GM19238 (cell line): ENCODE data around the gene ZNF334.

Source experiments
- DNase-seq: peaks from one replicate; pipeline ENCODE4 v3.0.0; 2011; ENCODE audit warnings: low spot score; ENCODE audit not compliant: insufficient read length

The ZNF334 gene

DNA sequence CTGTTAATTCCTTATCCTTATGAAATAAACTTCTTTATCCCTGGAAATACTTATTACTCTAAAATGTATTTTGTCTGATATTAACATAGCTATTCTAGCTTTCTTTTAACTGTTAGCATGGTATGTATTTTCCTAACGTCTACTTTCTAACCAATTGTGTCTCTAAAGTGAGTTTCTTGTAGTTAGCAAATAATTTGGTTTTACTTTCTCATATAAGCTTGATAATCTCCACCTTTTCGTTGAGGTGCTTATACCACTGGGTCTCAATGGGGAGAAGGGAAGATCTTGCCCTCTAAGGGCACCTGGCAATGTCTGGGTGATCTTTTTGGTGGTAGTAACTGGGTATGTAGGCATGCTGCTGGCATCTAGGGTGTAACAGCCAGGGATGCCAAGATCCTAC, 25.7 kb downstream of the ZNF334 start:
- no peak for DNase-seq

DNA sequence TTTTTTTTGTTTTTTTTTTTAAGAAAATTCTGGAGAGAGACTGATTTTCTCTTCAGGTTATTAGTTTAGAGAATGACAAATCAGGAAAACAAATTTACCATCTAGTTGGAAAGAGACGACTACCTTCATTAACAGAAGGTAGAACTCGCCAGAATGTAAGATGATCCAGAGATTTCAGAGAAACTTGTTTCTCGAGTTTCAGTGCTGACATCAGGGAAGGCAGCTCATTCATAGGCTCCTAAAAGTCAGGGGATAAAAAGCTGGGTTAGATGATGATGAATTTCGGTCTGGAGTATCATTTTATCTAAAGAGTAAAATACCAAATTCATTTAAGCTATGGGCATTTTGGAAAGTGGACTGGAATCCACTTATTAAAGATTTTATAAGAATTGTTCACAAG, 27.9 kb downstream of the ZNF334 start:
- no peak for DNase-seq

DNA sequence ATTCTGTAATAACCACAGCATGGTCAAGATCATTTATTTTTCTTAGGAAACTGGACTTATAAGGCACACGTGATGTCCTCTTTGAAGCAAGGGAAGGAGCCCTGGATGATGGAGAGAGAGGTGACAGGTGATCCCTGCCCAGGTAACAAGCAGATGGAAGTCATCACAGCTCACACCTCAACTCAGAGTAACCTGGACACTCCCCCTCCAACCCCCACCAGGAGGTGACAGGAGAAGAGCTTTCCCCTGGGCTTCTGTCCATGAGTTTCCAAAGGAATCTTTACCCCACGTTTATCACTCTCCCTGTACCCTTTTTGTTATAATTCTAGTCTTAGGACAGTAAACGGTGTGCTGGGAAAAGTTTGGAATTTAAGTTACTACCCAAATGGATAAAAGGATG, 28.4 kb downstream of the ZNF334 start:
- no peak for DNase-seq

DNA sequence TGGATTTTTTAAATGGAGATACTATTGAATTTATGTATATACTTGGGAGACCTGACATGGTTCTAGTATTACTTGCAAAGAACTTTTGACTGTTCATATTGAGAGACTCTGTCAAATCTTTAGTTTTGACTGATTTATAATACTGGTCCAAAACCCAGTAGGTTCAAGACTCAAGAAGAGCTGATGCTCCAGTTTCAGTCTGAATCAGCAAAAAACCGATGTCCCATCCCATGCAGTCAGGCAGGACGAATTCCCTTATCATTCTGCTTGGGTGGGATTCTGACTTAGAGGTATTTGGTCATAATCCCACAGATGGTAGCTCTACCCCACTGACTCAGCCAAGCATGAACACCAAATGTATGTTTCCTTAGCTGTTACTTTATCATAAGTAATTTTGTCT, 29.5 kb downstream of the ZNF334 start:
- no peak for DNase-seq

DNA sequence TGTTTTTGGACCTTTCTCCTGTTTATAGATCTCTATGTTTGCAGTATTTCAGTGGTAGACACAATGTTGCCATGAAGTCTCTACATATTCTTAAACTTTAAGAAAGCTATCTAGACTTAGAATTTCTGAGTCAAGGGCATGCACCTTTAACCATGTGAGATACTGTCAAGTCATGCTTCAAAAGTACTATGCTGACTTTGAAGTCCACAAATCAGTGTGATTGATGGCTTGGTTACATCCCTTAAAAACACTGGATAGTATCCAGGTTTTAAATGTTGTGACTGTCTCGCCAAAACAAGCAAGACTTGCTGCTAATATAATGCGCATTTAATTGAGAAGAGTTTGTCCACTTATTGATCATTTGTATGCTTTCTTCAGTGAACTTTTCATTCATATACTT, 30.5 kb downstream of the ZNF334 start:
- DNase-seq = no peak

DNA sequence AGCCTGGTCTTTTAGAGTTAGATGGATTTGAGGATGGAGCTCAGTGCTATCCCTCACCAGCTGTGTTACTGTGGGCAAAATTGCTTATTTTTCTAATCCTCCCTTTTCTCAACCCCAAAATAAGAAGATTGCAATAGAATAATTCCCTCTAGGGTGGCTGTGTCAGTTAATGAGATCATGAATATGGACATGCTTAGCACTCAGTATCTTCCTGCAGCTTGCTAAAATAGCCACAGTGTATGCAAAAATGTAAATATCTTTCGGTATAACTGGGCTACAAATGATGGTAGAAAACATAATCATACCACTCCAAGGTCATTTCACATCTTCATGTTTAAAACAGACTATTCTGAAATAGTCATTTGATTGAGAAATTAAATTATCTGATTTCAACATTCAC, 35.7 kb downstream of the ZNF334 start:
- no peak for DNase-seq

DNA sequence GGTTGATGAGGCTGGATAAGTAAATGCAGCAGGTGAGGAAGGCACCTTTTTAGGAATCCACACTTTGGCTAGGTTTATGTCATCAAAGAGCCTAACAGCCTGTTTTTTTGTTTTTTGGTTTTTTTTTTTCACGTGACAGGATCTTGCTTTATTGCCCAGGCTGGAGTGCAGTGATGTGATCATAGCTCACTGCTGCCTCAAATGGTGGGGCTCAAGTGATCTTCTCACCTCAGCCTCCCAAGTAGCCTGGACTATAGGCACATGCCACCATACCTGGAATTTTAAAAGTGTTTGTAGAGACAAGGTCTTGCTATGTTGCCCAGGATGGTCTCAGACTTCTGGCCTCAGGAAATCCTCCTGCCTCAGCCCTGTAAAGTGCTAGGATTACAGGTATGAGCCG, 36.1 kb downstream of the ZNF334 start:
- no peak for DNase-seq

DNA sequence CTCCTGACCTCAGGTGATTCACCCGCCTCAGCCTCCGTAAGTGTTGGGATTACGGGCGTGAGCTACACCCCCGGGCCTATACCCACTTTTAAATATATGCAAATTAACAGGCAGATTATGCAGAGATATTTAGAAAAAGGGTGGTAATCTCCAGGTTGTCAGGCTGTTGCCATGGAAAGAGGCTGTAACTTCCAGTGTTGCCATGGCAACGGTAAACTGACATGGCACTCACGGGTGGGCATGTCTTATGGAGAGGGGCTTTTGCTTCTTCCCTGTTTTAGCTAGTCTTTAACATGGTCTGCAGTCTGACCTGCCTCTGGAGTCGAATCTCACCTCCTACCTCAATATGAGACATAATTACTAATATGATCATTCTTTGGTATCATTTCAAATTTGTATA, 44.9 kb downstream of the ZNF334 start:
- DNase-seq = no peak

DNA sequence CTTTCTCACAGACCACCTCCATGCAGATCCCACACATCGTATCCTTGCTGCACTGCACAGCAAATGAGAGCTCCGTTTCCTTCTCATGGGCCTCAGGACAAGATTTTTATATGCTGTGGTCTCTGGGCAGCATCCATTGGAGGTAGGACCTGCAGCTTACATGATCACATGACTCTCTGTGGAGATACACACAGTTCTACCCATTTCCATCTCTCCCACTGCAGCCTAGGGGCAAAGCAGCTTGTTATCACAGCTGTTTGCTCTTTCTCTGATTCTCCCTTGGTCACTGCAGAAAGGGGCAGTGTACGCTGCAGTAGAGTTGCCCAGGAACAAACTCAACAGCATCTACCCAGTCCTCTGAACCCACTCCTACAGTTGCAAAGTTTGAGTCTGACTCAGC, 48.9 kb downstream of the ZNF334 start:
- no peak for DNase-seq

DNA sequence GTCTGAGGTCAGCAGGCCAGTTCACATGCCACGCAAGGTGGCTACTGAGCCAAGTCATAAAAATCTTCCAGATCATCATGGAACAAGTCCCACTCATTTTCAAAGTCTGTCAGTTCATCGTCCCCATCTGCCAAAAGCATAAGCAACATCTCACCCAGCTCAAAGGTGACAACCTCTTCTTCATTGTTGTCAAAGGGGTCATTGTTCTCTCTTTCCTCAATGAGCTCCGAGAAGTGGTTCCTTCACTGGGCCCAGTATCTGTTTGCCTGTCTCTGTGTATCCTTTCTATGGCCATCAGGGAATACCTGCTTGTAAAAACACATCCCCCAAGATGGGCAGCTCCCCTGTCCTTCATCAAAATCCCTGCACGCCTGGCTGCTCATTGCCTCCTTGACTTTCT, 49.5 kb downstream of the ZNF334 start:
- DNase-seq = no peak

DNA sequence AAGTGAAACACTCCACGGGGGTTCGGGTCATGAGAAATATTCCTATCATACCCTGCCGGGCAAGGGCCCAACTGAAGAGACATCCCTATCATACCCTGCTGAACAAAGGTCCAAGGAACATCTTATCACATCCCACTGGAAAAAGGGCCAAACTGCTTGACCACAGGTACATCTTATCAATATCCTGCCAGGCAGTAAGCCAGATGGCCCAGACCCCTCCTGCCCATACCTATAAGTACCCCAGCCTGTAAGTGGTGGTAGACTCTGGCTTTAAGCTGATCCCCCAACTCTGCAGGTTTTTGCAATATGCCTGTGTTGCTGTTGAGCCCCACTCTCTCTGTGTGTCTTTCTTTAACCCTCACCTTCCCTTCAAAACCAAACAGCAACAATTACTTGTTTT, 51.6 kb downstream of the ZNF334 start:
- DNase-seq = no peak

DNA sequence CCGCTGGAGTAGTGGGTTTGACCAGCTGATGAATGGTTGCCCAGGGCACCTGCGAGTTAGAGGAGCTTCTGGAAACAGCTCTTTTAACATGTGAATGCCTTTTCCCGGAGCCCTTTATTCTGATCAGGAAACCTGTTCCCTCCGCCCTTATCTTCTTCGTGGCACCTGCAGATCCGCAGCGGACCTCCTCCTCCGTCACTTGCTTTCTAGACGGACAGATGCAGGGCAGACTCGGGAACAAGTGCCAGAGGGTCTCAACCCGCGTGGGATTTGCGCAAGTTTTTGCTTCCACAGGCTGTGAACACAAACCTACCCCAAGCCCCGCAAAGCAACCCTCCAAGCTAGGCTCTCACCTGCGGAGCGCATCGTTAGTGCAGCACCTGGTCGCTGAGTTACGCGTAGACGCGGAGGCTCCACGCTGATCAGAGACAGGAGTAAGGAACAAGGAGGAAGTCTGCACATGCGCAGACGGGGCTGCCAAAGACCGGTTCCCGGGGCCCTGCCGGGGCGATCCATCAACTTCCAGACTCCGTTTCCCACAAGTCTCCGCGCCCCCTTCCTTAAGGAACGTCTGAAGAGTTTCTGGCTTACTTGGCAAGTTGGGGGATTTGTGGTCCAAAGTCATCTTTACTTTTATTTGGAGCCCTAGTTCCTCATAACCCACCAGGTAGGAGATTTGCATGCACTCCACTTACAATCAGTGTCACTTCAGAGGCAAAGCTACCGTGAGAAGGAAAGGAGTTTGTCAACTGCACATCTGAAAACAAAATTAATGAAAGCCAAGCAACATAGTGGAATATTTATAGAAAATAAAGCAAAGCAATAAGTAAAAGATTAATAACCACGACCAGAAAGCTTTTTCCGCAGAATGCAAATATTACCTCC, 54.3 kb downstream of the ZNF334 start:
- DNase-seq = peak; percentile 13

DNA sequence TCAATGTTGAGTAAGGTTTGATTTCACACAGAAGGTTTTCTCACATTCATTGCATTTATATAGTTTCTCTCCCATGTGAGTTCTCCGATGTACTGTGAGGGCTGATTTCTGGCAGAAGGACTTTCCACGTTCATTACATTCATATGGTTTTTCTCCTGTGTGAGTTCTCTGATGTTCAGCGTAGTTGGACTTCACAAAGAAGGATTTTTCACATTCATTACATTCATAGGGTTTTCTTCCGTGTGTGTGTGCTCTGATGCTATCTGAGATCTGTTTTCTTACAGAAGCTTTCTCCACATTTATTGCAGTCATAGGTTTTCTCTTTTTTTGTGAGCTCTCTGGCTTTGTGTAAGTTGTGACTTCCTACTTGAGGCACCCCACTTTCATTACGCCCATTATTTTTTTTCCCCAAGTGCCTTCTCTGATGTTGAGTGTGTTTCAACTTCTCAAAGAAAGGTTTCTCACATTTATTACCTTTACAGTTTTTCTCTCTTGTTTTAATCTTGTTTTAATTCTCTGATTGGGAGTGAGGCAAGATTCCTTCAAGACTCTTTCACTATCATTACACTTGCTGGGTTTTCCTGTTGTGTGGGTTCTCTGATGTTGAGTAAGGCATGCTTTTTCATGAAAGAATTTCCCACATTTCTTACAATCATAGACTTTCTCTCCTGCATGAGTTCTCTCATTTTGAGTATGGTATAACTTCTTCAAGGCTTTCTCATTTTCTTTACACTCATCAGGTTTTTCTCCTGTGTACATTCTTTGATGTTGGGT, 56.9 kb downstream of the ZNF334 start:
- no peak for DNase-seq

DNA sequence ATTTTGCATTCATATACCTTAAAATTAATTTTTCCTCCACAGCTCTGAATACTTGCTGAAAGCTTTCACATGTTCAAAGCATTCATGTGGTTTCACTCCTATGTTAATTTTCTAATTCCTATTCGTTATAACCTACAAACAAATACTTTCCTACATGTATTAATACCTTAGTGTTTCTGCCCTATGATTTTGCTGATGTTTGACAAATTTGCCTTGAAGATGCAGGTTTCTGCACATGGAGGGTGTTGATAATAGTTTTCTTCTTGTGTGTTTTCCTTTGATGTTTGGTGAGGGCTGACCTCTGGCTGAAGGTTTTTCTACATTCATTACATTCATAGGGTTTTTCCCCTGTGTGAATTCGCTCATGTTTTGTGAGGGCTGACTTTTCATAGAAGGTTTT, 57.6 kb downstream of the ZNF334 start:
- DNase-seq = no peak
